HepG2 (cell line): ENCODE results near the gene ARL4D. TPM values are rescaled to one million over a fixed set of nuclear protein-coding genes. Genes with fewer than 3 reads are reported as not detected.

Experiments used
- AHR ChIP-seq: IDR thresholded peaks from 2 replicates; pipeline ENCODE4 v1.6.1; 2018; ENCODE audit warnings: missing genetic modification reagents, missing compliant biosample characterization
- BATF2 ChIP-seq: sonication (generic); formaldehyde crosslinking; IDR thresholded peaks from 2 replicates; pipeline ENCODE4 v1.8.0; 2022; ENCODE audit warnings: mild to moderate bottlenecking, missing genetic modification reagents, moderate library complexity
- E2F1 ChIP-seq: sonication (generic); formaldehyde crosslinking; IDR thresholded peaks from 2 replicates; pipeline ENCODE4 v1.5.0; 2020; ENCODE audit warnings: missing genetic modification reagents
- PAX8 ChIP-seq: sonication (generic); formaldehyde crosslinking; IDR thresholded peaks from 2 replicates; pipeline ENCODE4 v1.8.0; 2022; ENCODE audit warnings: mild to moderate bottlenecking, missing genetic modification reagents, borderline replicate concordance
- RXRA ChIP-seq: sonication (generic); formaldehyde crosslinking; IDR thresholded peaks from 2 replicates; pipeline ENCODE4 v1.5.1; 2020; ENCODE audit warnings: missing genetic modification reagents
- SMARCC2 ChIP-seq: fragments of 450-650 bp; IDR thresholded peaks from 2 replicates; pipeline ENCODE4 v1.6.1; 2017; ENCODE audit warnings: antibody characterized with exemption, mild to moderate bottlenecking
- SRSF1 ChIP-seq: fragments of 200-400 bp; formaldehyde crosslinking; optimal IDR thresholded peaks from 2 replicates; pipeline ENCODE3; 2017; ENCODE audit warnings: mild to moderate bottlenecking, low read depth, low read length, moderate library complexity
- ZBTB4 ChIP-seq: sonication (generic); formaldehyde crosslinking; IDR thresholded peaks from 2 replicates; pipeline ENCODE4 v1.4.0; 2020; ENCODE audit warnings: missing genetic modification reagents, mild to moderate bottlenecking, borderline replicate concordance
- ZC3H4 ChIP-seq: sonication (generic); formaldehyde crosslinking; IDR thresholded peaks from 2 replicates; pipeline ENCODE4 v1.4.0; 2020; ENCODE audit warnings: missing genetic modification reagents, borderline replicate concordance
- ZKSCAN1 ChIP-seq: fragments of 150-350 bp; IDR thresholded peaks from 2 replicates; pipeline ENCODE4 v1.6.1; 2014; ENCODE audit warnings: low read length
- ZNF282 ChIP-seq: fragments of 450-650 bp; IDR thresholded peaks from 2 replicates; pipeline ENCODE4 v1.6.1; 2018; ENCODE audit not compliant: partially characterized antibody
- ZNF354B ChIP-seq: sonication (generic); formaldehyde crosslinking; IDR thresholded peaks from 2 replicates; pipeline ENCODE4 v1.8.0; 2022; ENCODE audit warnings: mild to moderate bottlenecking, missing genetic modification reagents
- ZNF383 ChIP-seq: sonication (generic); formaldehyde crosslinking; IDR thresholded peaks from 2 replicates; pipeline ENCODE4 v1.4.0; 2020; ENCODE audit warnings: missing genetic modification reagents, mild to moderate bottlenecking, borderline replicate concordance
- ZNF513 ChIP-seq: sonication (generic); formaldehyde crosslinking; conservative IDR thresholded peaks from 2 replicates; pipeline ENCODE4 v1.5.0; 2020; ENCODE audit warnings: missing genetic modification reagents
- ZNF629 ChIP-seq: sonication (generic); formaldehyde crosslinking; conservative IDR thresholded peaks from 2 replicates; pipeline ENCODE4 v1.5.0; 2020; ENCODE audit warnings: missing genetic modification reagents
- ZNF660 ChIP-seq: sonication (generic); formaldehyde crosslinking; IDR thresholded peaks from 2 replicates; pipeline ENCODE4 v1.5.1; 2020; ENCODE audit warnings: mild to moderate bottlenecking, low read depth, missing genetic modification reagents, borderline replicate concordance
- polyA plus RNA-seq, 8 experiments: library from polyadenylated mRNA; depleted of rRNA in 3 of 8; stranded (reverse) in 7 of 8; unstranded in 1 of 8; fragments of >200 nt; fragmentation: Illumina TruSeq in 4 of 8; extraction: Trizol in 4 of 8; gene quantifications; 2 replicates each; pipeline versions ENCODE4 v1.2.1 to v1.2.3, GENCODE V29; 2011 to 2016; ENCODE audit warnings: low read depth in 4 of 8, missing spikeins in 1 of 8, mixed read lengths in 1 of 8; ENCODE audit not compliant: insufficient read depth in 1 of 8
- total RNA-seq, 5 experiments: library from RNA; depleted of rRNA; stranded (reverse); fragments of >200 nt; fragmentation: Illumina TruSeq; extraction: Trizol; gene quantifications; 2 replicates each; pipeline ENCODE4 v1.2.3, GENCODE V29; 2016; ENCODE audit warnings: low read depth in 1 of 5
- TF ChIP-seq, protein P1 (sequence below): sonication (generic); formaldehyde crosslinking; IDR thresholded peaks from 2 replicates; pipeline ENCODE4 v1.4.0; 2020; ENCODE audit warnings: low read depth, missing genetic modification reagents
- TF ChIP-seq, protein P2 (sequence below): sonication (generic); formaldehyde crosslinking; IDR thresholded peaks from 2 replicates; pipeline ENCODE4 v1.4.0; 2020; ENCODE audit warnings: mild to moderate bottlenecking, missing genetic modification reagents

ARL4D gene
- total and polyA plus RNA-seq, 2 of the 13 experiments (the other 11 are each of a cell fraction or from before 2014, with no cell fraction given) = 9.0 to 25.9 TPM

DNA sequence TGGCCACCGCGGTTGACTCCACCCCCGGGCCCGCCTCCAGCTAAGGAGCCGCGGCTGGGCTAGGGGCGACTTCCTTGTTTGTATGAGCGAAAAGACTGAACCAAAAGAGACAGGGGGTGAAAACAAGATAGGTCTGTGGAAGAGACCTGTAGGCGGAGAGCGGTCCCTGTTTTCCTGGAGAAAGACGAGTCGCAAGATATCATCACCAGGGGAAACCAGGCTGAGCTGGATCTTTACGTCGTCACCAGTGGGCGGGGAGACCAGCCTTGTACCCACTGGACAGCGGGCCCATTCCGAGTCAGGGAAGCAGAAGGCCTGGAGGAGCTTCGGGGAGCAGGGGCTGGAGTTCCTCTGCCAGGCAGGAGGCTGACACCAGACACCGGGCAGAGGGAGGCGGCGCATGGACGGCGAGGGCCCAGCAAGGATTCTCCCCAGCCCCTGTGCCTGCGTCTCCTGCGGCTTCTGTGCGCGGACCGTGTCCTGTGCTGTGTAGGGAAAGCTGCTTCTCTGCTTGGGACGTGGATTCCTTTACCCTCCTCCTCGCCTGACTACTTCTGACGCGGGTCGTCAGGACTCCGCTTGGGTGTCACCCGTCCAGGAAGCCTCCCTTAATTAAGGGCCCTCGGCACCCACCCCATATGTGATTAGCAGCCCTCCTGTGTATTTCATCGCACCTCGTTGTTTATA is 10.3 kb upstream of the ARL4D start (continued):
- TF ChIP-seq E2F1 (CRISPR knock-in tag) = no peak
- no peak for TF ChIP-seq BATF2 (CRISPR knock-in tag)
- no peak for TF ChIP-seq SMARCC2
- TF ChIP-seq, protein P1, sequence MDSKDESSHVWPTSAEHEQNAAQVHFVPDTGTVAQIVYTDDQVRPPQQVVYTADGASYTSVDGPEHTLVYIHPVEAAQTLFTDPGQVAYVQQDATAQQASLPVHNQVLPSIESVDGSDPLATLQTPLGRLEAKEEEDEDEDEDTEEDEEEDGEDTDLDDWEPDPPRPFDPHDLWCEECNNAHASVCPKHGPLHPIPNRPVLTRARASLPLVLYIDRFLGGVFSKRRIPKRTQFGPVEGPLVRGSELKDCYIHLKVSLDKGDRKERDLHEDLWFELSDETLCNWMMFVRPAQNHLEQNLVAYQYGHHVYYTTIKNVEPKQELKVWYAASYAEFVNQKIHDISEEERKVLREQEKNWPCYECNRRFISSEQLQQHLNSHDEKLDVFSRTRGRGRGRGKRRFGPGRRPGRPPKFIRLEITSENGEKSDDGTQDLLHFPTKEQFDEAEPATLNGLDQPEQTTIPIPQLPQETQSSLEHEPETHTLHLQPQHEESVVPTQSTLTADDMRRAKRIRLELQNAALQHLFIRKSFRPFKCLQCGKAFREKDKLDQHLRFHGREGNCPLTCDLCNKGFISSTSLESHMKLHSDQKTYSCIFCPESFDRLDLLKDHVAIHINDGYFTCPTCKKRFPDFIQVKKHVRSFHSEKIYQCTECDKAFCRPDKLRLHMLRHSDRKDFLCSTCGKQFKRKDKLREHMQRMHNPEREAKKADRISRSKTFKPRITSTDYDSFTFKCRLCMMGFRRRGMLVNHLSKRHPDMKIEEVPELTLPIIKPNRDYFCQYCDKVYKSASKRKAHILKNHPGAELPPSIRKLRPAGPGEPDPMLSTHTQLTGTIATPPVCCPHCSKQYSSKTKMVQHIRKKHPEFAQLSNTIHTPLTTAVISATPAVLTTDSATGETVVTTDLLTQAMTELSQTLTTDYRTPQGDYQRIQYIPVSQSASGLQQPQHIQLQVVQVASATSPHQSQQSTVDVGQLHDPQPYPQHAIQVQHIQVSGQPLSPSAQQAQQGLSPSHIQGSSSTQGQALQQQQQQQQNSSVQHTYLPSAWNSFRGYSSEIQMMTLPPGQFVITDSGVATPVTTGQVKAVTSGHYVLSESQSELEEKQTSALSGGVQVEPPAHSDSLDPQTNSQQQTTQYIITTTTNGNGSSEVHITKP (CRISPR knock-in tag) = peak; percentile 98
- no peak for TF ChIP-seq ZBTB4 (CRISPR knock-in tag)
- TF ChIP-seq PAX8 (CRISPR knock-in tag) = peak; percentile 79; the same call in 1 of the 2 replicates
- TF ChIP-seq ZNF629 (CRISPR knock-in tag) = peak; percentile 78
- TF ChIP-seq, protein P2, sequence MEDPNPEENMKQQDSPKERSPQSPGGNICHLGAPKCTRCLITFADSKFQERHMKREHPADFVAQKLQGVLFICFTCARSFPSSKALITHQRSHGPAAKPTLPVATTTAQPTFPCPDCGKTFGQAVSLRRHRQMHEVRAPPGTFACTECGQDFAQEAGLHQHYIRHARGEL = no peak
- no peak for TF ChIP-seq ZNF513 (CRISPR knock-in tag)
- no peak for TF ChIP-seq ZKSCAN1
- no peak for TF ChIP-seq AHR
- TF ChIP-seq ZNF282 = no peak
- peak; percentile 36; the same call in 1 of the 2 replicates for TF ChIP-seq ZC3H4
- 0 out of 2 replicates have a peak, but pooled peaks have one; percentile 3 for TF ChIP-seq ZNF354B (CRISPR knock-in tag)
- no peak; the same call in 1 of the 2 replicates for TF ChIP-seq ZNF660 (CRISPR knock-in tag)
- TF ChIP-seq RXRA (CRISPR knock-in tag) = no peak
- 0 out of 2 replicates have a peak, but pooled peaks have one; percentile 23 for TF ChIP-seq ZNF383 (CRISPR knock-in tag)
- TF ChIP-seq SRSF1 = peak; percentile 62
